Non-pigmented ciliary epithelial cell (primary cell): Measurements from ENCODE around the gene AKR1C8.

Experiments used
- DNase-seq: peaks from one replicate; pipeline ENCODE4 v3.0.0-alpha.2; 2010; ENCODE audit warnings: low read depth

The AKR1C8 gene

DNA sequence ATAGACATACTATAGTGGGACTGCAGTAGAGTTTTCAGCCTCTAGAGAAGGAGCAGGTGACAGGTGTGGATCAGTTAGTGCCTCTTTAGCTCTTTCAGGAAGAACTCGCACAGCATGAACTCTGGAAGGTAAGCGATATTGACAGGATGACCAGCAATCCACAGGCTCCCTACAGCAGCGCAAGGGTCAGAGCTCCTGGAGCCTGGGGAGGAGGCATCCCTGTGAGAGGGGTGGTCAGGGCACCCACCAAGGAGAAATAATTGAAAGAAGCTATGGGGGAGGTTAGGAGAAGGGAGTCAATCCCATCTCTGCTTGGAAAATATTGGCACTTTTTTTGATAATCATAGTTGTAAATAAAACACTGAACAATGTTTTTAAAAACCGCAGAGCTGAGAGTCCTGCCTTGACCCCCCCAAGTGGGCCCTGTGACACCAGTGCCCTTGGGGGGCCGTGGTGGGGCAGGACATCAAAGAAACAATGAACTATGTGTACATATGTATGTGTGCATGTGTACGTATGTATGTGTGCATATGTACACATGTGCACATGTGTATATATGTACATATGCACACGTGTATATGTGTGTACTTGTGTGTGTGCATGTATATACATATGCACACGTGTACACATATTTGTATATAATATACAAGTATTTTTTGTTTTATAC lies 77.0 kb downstream of the AKR1C8 start:
- no peak for DNase-seq

- no peak for DNase-seq
Measured at GRCh38 chr10:5106553-5106952, 78.4 kb downstream of the AKR1C8 start.

DNA sequence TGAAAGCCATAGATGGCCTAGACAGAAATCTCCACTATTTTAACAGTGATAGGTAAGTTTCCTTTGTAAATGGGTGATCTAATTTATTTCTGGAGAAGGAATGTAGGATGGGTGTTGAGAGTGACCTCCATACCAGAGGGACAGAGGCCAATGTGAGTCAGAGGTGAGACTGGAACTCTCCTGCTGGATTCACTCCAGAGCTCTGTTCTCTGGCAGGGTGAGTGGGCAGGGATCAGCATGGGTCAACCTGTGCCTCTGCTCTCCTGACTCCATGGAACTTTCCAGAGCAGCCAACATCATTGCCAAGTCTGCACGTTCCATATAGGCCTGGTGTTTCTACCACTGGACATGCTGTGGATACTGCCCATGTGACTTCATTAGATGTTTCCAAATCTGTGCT lies 79.3 kb downstream of the AKR1C8 start:
- no peak for DNase-seq
